ENCODE results near the gene SCRN2. TPM values are rescaled to one million over a fixed set of nuclear protein-coding genes. Genes with fewer than 3 reads are reported as not detected.

SCRN2 gene
- total RNA-seq, 1 experiment from 2014 or later = 16.2 TPM

DNA sequence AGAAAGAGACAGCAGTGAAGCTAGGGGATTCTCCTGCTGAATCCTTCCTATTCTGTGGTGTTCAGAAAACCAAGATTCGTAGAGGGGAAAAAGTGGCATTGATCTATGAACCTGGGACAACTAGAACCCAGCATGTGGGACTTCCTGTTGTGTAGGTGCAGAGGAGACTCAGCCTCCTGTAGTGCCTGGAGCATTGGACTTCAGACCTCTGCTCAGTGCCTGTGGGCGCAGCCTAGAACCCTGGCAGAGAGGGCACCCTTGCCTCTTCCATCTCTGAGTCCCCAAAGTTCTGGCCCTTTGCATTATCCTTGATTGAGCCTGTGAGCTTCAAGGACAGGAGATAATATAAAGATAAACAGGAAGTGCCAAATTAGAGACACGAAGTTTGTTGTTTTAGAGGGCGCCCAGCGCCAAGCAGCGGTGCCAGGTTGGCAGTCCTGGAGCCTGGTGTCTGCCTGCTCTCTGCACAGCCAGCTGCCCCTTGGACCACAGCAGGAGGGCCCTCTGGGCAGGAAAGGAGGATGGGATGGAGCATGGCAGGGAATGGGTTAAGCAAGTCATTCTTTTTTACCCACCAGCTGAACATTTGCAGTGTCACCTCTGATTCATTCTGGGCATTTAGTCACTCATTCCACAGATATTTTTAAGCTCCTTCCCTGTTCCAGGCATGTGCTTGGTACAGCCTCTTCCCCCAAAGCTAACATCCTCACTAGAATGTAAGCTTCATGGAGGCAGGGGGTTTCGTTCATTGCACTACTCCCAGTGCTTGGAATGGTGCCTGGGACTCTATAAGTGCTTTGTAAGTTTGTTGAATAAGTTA, 21.8 kb upstream of the SCRN2 start:
- no TSS peak for BruUV-seq (replicated peaks)
- peak overlapping the region; percentile 4 for H3K27ac Mint-ChIP-seq (ENCODE audit: low read depth, unreplicated experiment)
- intact Hi-C loops (cut with micrococcal nuclease) = no loop called here
- TF ChIP-seq, protein P1, sequence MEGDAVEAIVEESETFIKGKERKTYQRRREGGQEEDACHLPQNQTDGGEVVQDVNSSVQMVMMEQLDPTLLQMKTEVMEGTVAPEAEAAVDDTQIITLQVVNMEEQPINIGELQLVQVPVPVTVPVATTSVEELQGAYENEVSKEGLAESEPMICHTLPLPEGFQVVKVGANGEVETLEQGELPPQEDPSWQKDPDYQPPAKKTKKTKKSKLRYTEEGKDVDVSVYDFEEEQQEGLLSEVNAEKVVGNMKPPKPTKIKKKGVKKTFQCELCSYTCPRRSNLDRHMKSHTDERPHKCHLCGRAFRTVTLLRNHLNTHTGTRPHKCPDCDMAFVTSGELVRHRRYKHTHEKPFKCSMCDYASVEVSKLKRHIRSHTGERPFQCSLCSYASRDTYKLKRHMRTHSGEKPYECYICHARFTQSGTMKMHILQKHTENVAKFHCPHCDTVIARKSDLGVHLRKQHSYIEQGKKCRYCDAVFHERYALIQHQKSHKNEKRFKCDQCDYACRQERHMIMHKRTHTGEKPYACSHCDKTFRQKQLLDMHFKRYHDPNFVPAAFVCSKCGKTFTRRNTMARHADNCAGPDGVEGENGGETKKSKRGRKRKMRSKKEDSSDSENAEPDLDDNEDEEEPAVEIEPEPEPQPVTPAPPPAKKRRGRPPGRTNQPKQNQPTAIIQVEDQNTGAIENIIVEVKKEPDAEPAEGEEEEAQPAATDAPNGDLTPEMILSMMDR (IDR thresholded peaks at IDR 0.05; ENCODE audit: unreplicated experiment) = no peak
- CTCF ChIA-PET = interaction anchor here (0.5 to 1.7 kb wide), 6 partner anchors 12 to 26 kb away, joined by 3 to 8 read pairs (median 4); partner anchors contain the start of gene SP6
- peak; percentile 53 for DNase-seq (ENCODE audit: unreplicated experiment)
- no peaks in the 10 kb centered on the region for H3K9me3 Mint-ChIP-seq (ENCODE audit: unreplicated experiment)
- H3K4me3 Mint-ChIP-seq (ENCODE audit: unreplicated experiment) = no peak overlapping the region
- H3K27me3 Mint-ChIP-seq (ENCODE audit: insufficient read depth, unreplicated experiment) = no peaks in the 10 kb centered on the region
- peaks cover 7% of the 10 kb centered on the region for H3K36me3 Mint-ChIP-seq (ENCODE audit: insufficient read depth, unreplicated experiment)
- H3K4me1 Mint-ChIP-seq (ENCODE audit: insufficient read depth, unreplicated experiment) = peaks cover 21% of the 10 kb centered on the region
- POLR2A ChIA-PET = interaction anchor here (0.6 to 2.8 kb wide), 9 partner anchors 9 to 244 kb away, joined by 3 to 19 read pairs (median 3); partner anchors contain the start of genes LRRC46, MRPL10, SNX11 and SP2

DNA sequence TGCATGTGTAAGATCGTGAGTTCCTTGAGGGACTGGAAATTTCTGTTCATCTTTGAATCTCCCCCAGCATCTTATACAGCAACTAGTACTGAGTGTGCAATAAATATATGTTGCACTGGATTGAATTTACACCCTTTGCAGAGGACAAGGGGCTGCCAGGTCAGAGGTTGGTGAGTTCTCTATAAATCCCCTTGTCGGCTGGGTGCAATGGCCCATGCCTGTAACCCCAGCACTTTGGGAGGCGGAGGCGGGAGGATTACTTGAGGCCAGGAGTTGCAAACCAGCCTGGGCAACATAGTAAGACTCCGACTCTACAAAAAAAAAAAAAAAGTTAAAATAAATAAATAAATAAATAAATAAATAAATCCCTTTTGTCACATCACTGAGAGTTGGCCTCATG, 19.3 kb upstream of the SCRN2 start:
- H3K27me3 Mint-ChIP-seq (ENCODE audit: insufficient read depth, unreplicated experiment) = peaks cover 14% of the 10 kb centered on the region
- BruUV-seq (replicated peaks) = no TSS peak
- TF ChIP-seq, protein P1 (IDR thresholded peaks at IDR 0.05; ENCODE audit: unreplicated experiment) = no peak
- POLR2A ChIA-PET = interaction anchor here (0.9 kb wide), 1 partner anchor 25 kb away, joined by 4 read pairs; no protein-coding TSS in a partner anchor
- H3K36me3 Mint-ChIP-seq (ENCODE audit: insufficient read depth, unreplicated experiment) = peaks cover 7% of the 10 kb centered on the region
- no peak for DNase-seq (ENCODE audit: unreplicated experiment)
- no peak overlapping the region for H3K27ac Mint-ChIP-seq (ENCODE audit: low read depth, unreplicated experiment)
- intact Hi-C loops (cut with micrococcal nuclease) = no loop called here
- H3K4me3 Mint-ChIP-seq (ENCODE audit: unreplicated experiment) = no peak overlapping the region
- CTCF ChIA-PET = interaction anchor here (0.7 to 1.6 kb wide), 4 partner anchors 13 to 141 kb away, joined by 4 to 7 read pairs (median 4); no protein-coding TSS in a partner anchor
- no peaks in the 10 kb centered on the region for H3K9me3 Mint-ChIP-seq (ENCODE audit: unreplicated experiment)
- H3K4me1 Mint-ChIP-seq (ENCODE audit: insufficient read depth, unreplicated experiment) = peaks cover 21% of the 10 kb centered on the region

DNA sequence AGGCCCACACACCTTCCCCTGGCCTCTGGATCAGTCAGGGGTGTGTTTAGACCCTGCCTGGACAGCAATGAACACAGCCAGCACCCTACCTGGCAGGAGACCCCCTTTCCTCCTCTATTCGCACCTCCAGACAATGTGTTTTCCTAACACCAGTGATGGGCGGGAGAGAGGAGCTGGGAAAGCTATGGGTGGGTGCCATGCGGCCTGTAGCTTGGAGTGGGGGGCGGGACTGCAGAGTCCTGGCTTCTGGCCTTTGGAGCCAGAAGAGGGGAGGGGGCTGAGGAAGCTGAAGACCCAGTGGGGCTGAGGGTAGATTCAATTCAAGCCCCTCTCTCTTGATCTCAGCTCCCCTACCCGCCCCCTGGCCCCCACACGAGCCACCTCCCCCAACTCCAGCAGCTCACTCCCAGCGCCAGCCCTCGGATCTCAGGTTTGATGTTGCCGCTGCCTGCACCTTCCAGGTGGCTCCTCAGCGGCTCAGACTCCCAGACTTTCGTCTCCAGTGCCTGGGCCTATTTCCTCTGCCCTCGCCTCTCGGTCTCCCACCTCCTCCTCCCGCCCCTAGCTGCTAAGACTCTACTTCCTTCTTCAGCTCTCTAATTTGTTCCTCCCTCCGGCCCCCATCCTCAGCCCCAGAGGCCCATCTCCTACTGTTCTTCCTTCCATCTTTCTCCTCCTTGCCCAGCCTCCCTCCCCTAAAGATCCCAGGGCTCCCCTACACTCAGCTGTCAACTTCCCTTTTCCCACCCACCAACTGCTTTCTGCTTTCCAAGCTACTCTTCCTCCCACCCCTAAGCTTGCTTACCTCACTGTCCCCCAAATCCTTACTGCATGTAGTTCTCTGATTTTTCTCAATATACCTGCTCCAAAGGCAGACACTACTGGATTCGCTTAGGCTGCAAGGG, 16.7 kb upstream of the SCRN2 start:
- no peak for DNase-seq (ENCODE audit: unreplicated experiment)
- H3K27me3 Mint-ChIP-seq (ENCODE audit: insufficient read depth, unreplicated experiment) = peaks cover 40% of the 10 kb centered on the region
- ChIA-PET POLR2A (interaction anchor here (0.6 kb wide), 1 partner anchor 115 kb away, joined by 3 read pairs; no protein-coding TSS in a partner anchor), CTCF (interaction anchor here (0.6 to 8.1 kb wide), 5 partner anchors 8 to 112 kb away, joined by 3 to 53 read pairs (median 6); partner anchors contain the start of gene SCRN2)
- intact Hi-C loops (cut with micrococcal nuclease) = no loop called here
- no peak overlapping the region for H3K4me3 Mint-ChIP-seq (ENCODE audit: unreplicated experiment)
- no peaks in the 10 kb centered on the region for H3K36me3 Mint-ChIP-seq (ENCODE audit: insufficient read depth, unreplicated experiment)
- H3K4me1 Mint-ChIP-seq (ENCODE audit: insufficient read depth, unreplicated experiment) = peaks cover 6% of the 10 kb centered on the region
- BruUV-seq (replicated peaks) = no TSS peak
- no peaks in the 10 kb centered on the region for H3K9me3 Mint-ChIP-seq (ENCODE audit: unreplicated experiment)
- H3K27ac Mint-ChIP-seq (ENCODE audit: low read depth, unreplicated experiment) = no peak overlapping the region
- TF ChIP-seq, protein P1 (IDR thresholded peaks at IDR 0.05; ENCODE audit: unreplicated experiment) = no peak

All from MCF 10A (cell line).